Upper lobe of left lung (tissue), 6 donors: Measurements from ENCODE around the gene CAPN2. TPM values are rescaled to one million over a fixed set of nuclear protein-coding genes. Genes with fewer than 3 reads are reported as not detected.

Source experiments
- ATAC-seq, 2 donors: fragments of 200-7000 bp; cut with Tn5 transposase; one replicate each; pipeline ENCODE4 v1.9.1; 2022; ENCODE audit warnings: mild to moderate bottlenecking in 2 of 2, moderate library complexity in 2 of 2; ENCODE audit not compliant: low FRiP score in 2 of 2
- DNase-seq, 2 donors: peaks; one replicate each; pipeline ENCODE4 v3.0.0-alpha.2; 2019 to 2020
- H3K27ac ChIP-seq, 4 donors: fragments of 200-600 bp; sonication (generic); one replicate each; pipeline ENCODE4 v1.5.1; 2016 to 2019
- H3K27me3 ChIP-seq, 4 donors: fragments of 200-600 bp; sonication (generic); one replicate each; pipeline ENCODE4 v1.5.1; 2017 to 2019
- H3K36me3 ChIP-seq, 4 donors: fragments of 200-600 bp; sonication (generic); one replicate each; pipeline ENCODE4 v1.5.1; 2016 to 2019
- H3K4me1 ChIP-seq, 4 donors: fragments of 200-600 bp; sonication (generic); one replicate each; pipeline ENCODE4 v1.5.1; 2018 to 2019
- H3K4me3 ChIP-seq, 4 donors: fragments of 200-600 bp; sonication (generic); one replicate each; pipeline ENCODE4 v1.5.1; 2017 to 2019; ENCODE audit warnings: mild to moderate bottlenecking in 2 of 4, moderate library complexity in 1 of 4
- H3K9me3 ChIP-seq, 4 donors: fragments of 200-600 bp; sonication (generic); one replicate each; pipeline ENCODE4 v1.5.1; 2018 to 2019
- EP300 ChIP-seq, 4 donors: sonication (generic); formaldehyde crosslinking; IDR thresholded peaks; one replicate each; pipeline ENCODE4 v1.5.1; 2017; ENCODE audit warnings: antibody characterized with exemption in 4 of 4, control low read depth in 2 of 4
- POLR2A ChIP-seq, 4 donors: fragments of 450-650 bp; IDR thresholded peaks; one replicate each; pipeline ENCODE4 v1.5.1; 2016 to 2017; ENCODE audit warnings: antibody characterized with exemption in 4 of 4, mild to moderate bottlenecking in 2 of 4
- POLR2AphosphoS5 ChIP-seq, 2 donors: sonication (generic); formaldehyde crosslinking; IDR thresholded peaks; one replicate each; pipeline ENCODE4 v1.5.1; 2017; ENCODE audit warnings: antibody characterized with exemption in 2 of 2
- WGBS, 2 donors: methylation state at CpG; one replicate each; pipeline ENCODE4 v1.1.5; 2017 to 2018; 5-methylcytosine and 5-hydroxymethylcytosine counted together
- total RNA-seq, 6 donors: library from RNA; depleted of rRNA in 4 of 6; stranded (reverse); fragments of >200 nt in 4 of 6; gene quantifications; one replicate each; pipeline versions ENCODE4 v1.1.0 to v1.2.1, GENCODE V29; 2016 to 2021
- TF ChIP-seq, protein P1 (sequence below), 6 experiments: fragments of 450-650 bp in 4 of 6; fragments of 200-600 bp in 2 of 6; sonication (generic) in 2 of 6; IDR thresholded peaks; one replicate each; pipeline ENCODE4 v1.5.1; 2016 to 2019; ENCODE audit warnings: antibody characterized with exemption in 6 of 6
- donor health status: DM: no; HTN: no; CAD: no; lungs with moderate emphysema.
- donor health status: DM: no; HTN: yes; CAD: no; lungs with severe emphysema.

Gene CAPN2
- total RNA-seq, 6 donors from 2014 or later, result 271 to 1,436 (median 427) TPM

DNA sequence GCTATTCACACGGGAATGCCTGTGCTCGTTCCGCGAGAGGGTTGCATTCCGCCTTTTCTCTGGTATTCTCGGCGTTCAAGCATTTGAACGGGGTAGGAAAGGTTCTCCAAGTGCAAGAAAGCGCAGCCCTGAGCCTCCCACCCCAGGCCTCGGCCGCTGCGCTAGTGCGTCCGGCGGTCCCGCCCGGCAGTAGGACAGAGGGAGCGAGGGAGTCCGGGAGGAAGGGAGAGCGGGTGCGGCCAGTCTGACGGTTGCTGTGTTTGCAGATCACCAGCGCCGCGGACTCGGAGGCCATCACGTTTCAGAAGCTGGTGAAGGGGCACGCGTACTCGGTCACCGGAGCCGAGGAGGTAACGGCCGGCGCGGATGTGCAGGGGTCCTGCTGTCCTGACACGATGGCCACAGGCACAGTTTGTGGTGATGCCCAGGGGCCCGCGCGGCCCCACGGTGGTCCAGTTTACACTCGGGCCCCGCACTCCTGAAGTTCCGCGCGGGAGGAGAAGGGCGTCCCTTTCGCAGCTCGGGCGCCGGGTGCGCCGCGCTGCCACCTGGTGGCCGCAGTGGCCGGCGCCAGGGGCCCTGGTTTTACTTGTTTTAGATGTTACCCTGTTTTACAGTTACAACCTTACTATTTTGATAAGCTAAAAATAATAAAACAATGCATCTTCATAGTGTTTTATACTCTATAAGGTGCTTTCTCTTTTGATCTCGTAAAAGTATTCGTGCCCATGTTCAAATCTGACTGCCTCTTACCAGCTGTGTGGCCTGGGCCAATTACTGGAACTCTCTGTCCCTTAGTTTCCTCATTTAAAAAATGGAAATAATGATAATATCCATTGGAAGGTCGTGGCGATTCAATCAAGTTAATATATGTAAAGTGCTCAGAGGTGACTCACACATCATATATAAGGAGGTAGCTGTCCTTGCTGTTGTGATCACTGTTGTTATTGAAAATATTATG, 36.7 kb downstream of the CAPN2 start:
- DNase-seq (peak; percentile 75 to 96), ATAC-seq (peak; percentile 81 to 93)
- Histone ChIP-seq H3K27me3 (no peaks in the 10 kb centered on the region), H3K4me3 (peak overlapping the region in 3 of 4 donors; percentile 37 to 57 (median 56)), H3K4me1 (peaks cover 26 to 28% (median 27%) of the 10 kb centered on the region in 4 donors), H3K27ac (peak overlapping the region; percentile 61 to 83 (median 74)), H3K36me3 (peaks cover 42 to 86% (median 82%) of the 10 kb centered on the region in 4 donors), H3K9me3 (no peaks in the 10 kb centered on the region)
- TF ChIP-seq, protein P1, sequence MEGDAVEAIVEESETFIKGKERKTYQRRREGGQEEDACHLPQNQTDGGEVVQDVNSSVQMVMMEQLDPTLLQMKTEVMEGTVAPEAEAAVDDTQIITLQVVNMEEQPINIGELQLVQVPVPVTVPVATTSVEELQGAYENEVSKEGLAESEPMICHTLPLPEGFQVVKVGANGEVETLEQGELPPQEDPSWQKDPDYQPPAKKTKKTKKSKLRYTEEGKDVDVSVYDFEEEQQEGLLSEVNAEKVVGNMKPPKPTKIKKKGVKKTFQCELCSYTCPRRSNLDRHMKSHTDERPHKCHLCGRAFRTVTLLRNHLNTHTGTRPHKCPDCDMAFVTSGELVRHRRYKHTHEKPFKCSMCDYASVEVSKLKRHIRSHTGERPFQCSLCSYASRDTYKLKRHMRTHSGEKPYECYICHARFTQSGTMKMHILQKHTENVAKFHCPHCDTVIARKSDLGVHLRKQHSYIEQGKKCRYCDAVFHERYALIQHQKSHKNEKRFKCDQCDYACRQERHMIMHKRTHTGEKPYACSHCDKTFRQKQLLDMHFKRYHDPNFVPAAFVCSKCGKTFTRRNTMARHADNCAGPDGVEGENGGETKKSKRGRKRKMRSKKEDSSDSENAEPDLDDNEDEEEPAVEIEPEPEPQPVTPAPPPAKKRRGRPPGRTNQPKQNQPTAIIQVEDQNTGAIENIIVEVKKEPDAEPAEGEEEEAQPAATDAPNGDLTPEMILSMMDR (IDR thresholded peaks at IDR 0.05), result peak; percentile 89 to 94 (median 92)
- TF ChIP-seq POLR2A (IDR thresholded peaks at IDR 0.05), result peak in 2 of 4 donors; percentile 13 to 25
- TF ChIP-seq POLR2AphosphoS5 (IDR thresholded peaks at IDR 0.05), result peak in 1 of 2 donors; percentile 10
- no peak for TF ChIP-seq EP300 (IDR thresholded peaks at IDR 0.05)
- 13 to 17% methylated on average over 30 to 55 of the region's 61 CpGs for WGBS, 2 donors

DNA sequence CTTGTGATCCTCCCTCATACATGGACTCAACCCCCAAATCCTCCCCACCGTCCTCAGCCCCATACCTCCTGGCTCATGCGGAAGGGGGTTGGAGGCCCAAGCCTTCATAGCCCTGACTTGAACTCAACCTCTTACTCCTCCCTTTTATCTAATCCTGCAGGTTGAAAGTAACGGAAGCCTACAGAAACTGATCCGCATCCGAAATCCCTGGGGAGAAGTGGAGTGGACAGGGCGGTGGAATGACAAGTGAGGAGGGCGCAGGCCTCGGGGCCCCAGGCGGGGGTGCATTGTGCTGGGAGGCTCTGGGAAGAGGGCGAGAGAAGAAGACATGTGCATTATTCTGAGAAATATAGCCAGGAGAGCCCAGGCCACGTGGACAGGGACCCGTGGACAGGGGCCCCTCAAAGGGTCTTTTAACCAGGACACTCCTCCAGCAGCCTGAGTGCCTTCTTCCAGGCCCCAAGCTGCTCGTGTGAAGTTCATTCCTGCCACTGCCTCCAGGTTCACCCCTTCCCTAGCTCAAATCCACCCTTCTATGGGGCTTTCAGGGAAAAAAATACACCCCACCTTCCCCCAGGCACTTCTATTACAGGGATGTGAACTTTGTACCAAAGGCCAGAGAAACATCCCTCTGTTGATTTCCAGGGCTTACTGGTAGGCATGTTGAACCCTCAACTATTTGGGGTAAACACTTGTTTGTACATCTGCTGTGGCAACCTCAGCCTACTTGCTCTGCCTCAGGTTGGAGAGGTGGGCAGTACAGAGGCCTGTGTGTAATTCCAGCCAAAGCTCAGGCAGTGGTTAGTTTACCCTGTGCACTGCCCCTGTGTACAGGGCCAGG, 38.6 kb downstream of the CAPN2 start:
- Histone ChIP-seq H3K27me3 (no peaks in the 10 kb centered on the region), H3K4me3 (no peak overlapping the region), H3K27ac (no peak overlapping the region), H3K4me1 (peaks cover 25 to 28% (median 27%) of the 10 kb centered on the region in 4 donors), H3K9me3 (no peaks in the 10 kb centered on the region), H3K36me3 (peaks cover 43 to 86% (median 83%) of the 10 kb centered on the region in 4 donors)
- no peak for TF ChIP-seq POLR2AphosphoS5 (IDR thresholded peaks at IDR 0.05)
- TF ChIP-seq, protein P1 (IDR thresholded peaks at IDR 0.05), result no peak
- WGBS, 2 donors, result 91 to 96% methylated on average over 13 of the region's 13 CpGs
- DNase-seq (no peak), ATAC-seq (no peak)

DNA sequence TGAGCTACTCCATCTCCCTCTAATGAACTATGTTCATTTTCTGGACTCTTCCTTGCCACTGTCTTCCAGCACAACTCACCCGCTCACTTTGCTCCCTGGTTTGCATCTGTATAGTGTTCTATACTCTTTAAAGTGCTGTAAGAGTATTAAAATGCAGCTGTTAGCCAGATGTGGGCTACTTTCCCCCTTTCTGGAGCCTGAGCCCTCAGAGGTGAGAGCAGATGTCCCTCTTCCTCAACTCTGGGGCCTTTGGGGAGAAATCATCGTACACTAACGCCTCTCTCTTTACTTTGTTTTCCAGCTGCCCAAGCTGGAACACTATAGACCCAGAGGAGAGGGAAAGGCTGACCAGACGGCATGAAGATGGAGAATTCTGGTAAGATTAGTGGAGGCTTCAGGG, 39.4 kb downstream of the CAPN2 start:
- no peak for ATAC-seq
- Histone ChIP-seq H3K4me1 (peaks cover 25 to 28% (median 27%) of the 10 kb centered on the region in 4 donors), H3K27me3 (no peaks in the 10 kb centered on the region), H3K9me3 (no peaks in the 10 kb centered on the region), H3K27ac (no peak overlapping the region), H3K36me3 (peaks cover 42 to 86% (median 83%) of the 10 kb centered on the region in 4 donors), H3K4me3 (no peak overlapping the region)
- no peak for DNase-seq
- WGBS, 2 donors, result 92 to 96% methylated on average over 4 of the region's 4 CpGs
- TF ChIP-seq, protein P1 (IDR thresholded peaks at IDR 0.05), result no peak
- TF ChIP-seq POLR2A (IDR thresholded peaks at IDR 0.05) (no peak), EP300 (IDR thresholded peaks at IDR 0.05) (no peak), POLR2AphosphoS5 (IDR thresholded peaks at IDR 0.05) (no peak)

DNA sequence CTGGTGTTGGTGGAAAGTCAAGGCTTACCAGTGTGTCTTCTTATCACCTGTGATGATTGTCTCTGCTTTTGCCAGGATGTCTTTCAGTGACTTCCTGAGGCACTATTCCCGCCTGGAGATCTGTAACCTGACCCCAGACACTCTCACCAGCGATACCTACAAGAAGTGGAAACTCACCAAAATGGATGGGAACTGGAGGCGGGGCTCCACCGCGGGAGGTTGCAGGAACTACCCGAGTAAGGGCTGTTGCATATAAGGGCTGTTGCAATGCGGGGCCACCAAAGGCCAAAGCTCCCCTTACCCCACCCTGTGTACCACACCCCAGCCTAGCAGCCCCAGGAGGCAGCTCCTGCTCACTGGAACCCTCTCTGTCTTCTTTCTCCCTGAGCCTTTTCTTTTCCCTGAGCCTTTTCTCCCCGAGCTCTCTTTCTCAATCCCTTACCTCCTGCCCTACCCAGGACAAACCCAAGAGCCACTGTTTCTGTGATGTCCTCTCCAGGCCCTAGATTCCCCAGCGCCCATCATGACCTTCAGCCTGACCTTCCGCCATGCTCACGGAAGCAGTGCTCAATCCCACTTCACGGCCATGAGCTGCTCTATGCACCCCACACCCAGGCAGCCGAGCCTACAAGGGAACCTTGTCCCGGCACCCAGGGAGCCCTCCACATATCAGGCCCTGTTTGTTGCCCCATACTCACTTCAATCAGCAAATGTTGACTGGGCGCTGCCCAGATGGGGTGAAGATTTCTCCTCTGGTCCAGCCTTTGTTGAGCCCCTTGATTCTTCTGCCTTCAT, 40.6 kb downstream of the CAPN2 start:
- DNase-seq (no peak), ATAC-seq (no peak)
- H3K4me3 ChIP-seq, result no peak overlapping the region
- TF ChIP-seq, protein P1 (IDR thresholded peaks at IDR 0.05), result no peak
- TF ChIP-seq EP300 (IDR thresholded peaks at IDR 0.05), result no peak
- no peak for TF ChIP-seq POLR2AphosphoS5 (IDR thresholded peaks at IDR 0.05)
- TF ChIP-seq POLR2A (IDR thresholded peaks at IDR 0.05), result no peak
- H3K27ac ChIP-seq, result peak overlapping the region in 2 of 4 donors; percentile 4 to 14
- no peaks in the 10 kb centered on the region for H3K27me3 ChIP-seq
- WGBS, 2 donors, result 79 to 85% methylated on average over 15 of the region's 15 CpGs
- peaks cover 15 to 17% (median 16%) of the 10 kb centered on the region in 4 donors for H3K4me1 ChIP-seq
- no peaks in the 10 kb centered on the region for H3K9me3 ChIP-seq
- H3K36me3 ChIP-seq, result peaks cover 42 to 87% (median 85%) of the 10 kb centered on the region in 4 donors
